HG03571 (cell line): ENCODE results near the gene MBNL1.

ENCODE experiments used
- ATAC-seq: cut with Tn5 transposase; IDR thresholded peaks from one replicate; pipeline ENCODE4 v1.9.1; 2021; ENCODE audit not compliant: unreplicated experiment

The MBNL1 gene

GRCh38 chr3:152271501-152272236 is 2.9 kb downstream of the MBNL1 start:
- no peak for ATAC-seq

DNA sequence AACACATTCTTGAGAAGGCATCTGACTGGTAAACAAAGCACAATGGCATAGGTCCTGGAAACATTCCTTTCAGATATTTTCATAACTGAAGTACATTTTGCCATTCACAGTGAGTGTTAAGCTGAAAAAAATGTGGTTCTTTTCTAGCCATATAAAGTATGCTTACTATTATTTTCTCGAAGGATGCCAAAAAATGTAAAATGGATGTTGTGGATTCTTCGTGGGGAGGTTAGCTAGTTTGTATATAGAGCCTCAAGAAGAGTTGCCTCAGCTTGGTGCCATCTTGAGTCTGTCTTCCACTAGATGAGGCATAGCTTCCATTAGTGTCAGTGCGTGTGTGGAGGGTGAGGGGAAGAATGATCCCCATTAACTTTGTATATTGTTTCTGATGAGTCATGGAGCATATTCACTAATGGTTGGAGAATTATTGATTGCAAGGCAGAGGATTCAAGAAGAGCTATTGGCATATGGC is 4.1 kb downstream of the MBNL1 start:
- no peak for ATAC-seq

DNA sequence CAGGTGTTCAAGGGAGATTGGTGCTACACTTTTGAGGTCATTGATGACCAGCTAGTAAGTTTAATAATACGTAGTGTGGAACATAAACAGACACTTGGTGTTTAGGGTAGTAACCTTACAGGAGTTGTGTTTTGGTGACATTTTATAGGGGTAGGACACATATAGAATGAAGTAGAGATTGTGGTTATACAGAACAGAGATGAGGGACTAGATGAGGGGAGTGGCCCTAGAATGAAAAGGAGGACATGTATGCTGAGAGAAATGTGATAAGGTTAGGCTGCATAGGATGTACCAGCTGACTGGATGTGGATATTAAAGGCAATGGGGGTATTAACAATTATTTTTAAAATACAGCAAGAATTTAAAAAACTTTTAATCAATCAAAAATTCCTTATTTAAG is 8.0 kb downstream of the MBNL1 start:
- ATAC-seq, result no peak

DNA sequence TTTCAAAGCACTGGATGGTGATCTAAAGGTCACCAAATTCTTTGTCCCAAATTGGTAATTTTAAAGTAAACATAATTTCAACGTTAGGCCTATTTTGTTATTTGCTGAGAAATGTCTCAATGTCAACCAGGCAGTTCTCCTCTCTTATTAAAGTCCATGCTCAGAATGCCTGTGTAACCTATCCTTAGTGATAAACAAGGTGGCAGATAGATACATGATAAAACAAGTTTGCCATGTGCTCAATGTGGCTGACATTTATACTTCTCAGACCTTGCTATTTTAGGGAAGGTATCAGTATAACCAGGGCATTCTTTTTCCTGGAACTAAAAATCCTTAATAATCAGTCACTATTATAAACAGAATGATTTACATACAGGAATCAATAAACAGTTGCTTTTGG is 8.5 kb downstream of the MBNL1 start:
- ATAC-seq, result no peak

DNA sequence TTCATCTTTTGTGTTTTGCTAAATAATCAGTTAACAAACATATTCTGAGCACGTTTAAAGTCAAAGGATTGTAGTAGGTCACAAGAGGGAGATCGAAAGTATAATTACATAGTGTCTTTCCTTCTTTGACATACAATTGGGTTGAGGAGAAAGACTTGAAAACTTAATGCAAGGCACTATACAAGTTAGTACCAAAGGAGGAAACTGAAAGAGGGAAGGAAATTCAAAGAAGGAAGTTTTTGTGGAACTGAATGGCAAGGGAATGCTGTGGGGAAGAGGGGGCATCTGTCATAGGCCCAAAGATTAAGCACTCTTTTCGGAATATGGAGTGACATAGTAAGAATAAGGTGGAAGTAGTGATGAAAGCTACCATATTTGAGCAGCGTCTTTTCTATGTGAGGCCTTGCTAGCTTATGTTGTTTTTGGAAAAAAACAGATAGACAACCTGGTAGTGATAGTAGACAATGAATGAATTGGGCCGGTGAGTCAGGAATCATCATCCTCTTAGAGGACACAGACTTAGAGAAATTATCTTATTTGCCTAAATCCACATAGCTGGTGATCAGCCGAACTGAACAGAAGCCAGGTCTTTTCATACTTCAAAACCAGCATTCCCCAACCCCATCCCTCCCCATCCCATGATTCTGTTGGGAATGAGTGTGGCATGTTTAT is 10.2 kb downstream of the MBNL1 start:
- no peak for ATAC-seq

DNA sequence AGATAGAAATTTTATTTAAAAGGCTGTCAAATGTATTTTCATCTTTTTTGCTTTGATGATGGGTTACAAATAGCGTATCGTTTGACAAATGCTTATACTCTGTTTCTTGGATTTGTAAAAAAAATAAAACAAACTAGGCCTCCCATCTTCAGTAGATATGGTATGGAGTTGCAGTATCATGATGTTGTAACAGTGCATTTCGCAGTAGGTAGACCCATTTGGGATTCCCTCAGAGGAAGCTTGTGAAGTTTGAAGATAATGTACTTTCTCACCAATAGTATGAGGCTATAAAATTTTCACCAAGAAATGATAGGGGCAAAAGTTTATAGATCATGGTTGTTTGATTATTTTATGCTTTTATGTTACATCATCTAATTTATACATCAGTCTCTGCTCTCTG is 10.8 kb downstream of the MBNL1 start:
- no peak for ATAC-seq

- no peak for ATAC-seq
Observed at GRCh38 chr3:152280539-152280938, 11.8 kb downstream of the MBNL1 start.

DNA sequence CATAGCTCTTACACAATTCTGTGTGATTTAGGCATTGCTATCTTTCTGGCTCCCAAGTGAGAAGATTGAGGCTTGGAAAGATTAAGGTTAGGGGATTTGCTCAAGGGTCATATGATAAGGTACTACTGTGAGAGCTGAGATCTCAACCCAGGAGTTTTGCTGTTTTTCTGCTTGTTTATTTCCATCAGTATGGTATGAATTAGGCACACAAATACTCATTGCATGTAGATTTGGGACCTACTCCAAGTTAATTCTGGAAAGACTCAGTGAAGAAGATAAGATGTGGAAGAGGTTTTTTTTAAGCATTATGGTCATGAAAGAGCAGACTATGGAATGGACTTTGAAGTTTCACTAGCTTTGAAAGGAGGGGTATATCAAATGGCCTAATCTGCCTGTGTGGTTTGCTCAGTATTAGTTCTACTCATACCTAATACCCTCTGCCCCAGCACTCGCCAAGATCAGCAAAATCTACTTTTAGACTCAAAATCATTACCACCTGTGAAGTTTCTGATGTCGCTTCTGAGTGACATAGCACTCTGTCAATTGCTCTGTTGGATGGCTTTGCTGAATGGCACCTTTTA is 12.5 kb downstream of the MBNL1 start:
- ATAC-seq, result peak; percentile 58

DNA sequence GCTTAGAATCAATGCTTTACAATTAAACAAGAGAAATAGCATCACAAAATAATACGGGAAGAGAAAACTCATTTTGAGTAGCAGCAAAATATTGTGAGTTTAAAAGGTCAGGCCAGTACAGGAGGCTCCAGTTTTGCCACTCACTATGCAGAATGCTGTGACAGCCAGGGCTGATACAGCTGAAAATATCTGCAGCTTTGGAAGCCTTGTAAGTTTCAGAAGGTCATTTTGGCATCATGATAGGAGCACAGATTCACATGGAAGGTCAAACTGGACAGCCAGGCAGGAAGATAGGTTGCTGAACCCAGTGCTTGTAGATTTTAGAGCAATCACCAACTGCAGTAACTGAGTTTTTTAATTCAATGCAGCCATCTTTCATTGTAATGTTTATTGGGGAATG is 14.1 kb downstream of the MBNL1 start:
- no peak for ATAC-seq

GRCh38 chr3:152283492-152284381 is 15.0 kb downstream of the MBNL1 start:
- no peak for ATAC-seq

GRCh38 chr3:152284906-152285305 is 16.2 kb downstream of the MBNL1 start:
- no peak for ATAC-seq

GRCh38 chr3:152285509-152285908 is 16.8 kb downstream of the MBNL1 start:
- no peak for ATAC-seq

DNA sequence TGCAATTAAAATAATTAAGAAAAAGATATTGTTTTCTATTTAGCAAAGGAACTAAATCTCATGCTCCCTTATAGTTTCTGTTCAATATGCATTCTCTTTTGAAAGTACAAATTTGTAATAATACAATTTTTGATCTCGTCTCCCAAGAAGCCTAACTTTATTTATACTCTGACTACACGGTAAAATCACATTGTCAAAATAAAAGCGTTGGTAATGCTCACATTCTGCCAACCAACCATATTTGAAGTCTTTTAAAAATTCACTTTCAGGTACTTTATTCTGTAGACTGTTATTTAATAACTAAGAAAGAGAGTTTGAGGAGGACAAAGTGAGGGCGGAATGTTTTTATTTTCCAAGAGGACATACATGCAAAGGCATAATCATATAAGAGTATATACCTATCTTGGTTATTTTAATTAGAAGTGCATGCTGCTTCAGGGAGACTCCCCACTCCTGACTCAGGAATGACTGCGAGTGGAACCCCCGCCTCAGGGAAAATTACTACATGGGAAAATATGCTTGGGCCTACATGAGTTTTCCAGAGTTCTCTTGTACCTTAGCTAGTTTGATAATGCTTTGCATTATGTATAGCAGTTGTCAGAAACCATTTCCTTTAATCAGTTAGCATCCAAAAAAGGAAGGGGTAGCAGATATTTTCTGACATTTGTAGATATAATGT is 19.3 kb downstream of the MBNL1 start:
- no peak for ATAC-seq

- ATAC-seq, result no peak
Observed at GRCh38 chr3:152288681-152289080, 20.0 kb downstream of the MBNL1 start.

GRCh38 chr3:152289708-152290107 is 21.0 kb downstream of the MBNL1 start:
- no peak for ATAC-seq

GRCh38 chr3:152290374-152290773 is 21.6 kb downstream of the MBNL1 start:
- ATAC-seq, result no peak

DNA sequence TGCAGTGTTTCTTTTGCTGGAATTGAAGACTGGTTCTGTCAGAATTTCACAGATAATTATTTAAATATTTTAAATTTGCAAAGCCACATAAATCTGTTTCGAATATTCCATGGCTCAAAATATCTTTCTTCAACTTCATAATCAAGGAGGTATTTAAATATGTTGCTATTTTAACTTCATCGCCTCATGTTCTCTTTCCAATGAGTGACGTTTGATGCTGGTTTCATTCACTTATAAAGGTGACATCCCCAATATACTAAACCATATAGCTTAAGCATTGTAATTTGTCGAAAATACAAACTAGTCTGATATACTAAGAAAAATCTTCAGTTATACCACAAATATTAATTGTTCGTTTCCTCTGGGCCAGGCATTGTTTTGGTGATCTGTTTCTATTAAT is 22.5 kb downstream of the MBNL1 start:
- no peak for ATAC-seq

DNA sequence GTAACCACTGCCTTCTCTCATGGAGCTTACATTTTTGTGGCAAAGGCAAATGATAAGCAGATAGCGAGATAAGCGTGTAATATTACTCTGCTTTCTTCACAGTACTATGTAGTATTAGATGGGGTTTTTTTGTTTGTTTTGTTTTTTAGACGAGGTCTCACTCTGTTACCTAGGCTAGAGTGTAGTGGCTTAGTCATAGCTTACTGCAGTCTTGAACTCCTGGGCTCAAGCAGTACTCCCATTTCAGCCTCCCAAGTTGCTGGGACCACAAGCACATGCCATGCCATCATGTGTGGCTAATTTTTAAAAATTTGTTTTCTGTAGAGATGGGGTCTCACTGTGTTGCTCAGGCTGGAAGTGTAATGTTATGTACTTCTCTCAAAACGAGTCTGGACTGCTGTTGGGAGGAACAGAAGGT is 22.9 kb downstream of the MBNL1 start:
- no peak for ATAC-seq

DNA sequence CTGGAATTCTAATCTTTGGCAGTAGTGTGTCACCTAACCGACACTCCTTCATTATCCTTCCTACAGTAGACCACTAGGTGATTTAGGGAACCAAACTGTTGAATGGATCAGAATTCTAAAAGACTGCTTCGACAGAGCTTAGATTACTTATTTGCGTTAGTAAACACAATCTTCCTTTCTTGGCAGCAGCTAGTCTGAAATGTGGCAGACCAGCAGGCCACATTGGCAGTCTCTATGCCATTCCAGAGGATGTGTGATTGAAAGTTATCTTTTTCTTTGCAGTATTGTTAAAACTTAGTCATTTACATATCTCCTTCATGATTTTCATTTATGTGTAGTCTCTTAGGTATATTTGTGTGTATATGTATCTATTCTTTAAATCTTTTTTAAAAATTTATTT is 23.6 kb downstream of the MBNL1 start:
- no peak for ATAC-seq

DNA sequence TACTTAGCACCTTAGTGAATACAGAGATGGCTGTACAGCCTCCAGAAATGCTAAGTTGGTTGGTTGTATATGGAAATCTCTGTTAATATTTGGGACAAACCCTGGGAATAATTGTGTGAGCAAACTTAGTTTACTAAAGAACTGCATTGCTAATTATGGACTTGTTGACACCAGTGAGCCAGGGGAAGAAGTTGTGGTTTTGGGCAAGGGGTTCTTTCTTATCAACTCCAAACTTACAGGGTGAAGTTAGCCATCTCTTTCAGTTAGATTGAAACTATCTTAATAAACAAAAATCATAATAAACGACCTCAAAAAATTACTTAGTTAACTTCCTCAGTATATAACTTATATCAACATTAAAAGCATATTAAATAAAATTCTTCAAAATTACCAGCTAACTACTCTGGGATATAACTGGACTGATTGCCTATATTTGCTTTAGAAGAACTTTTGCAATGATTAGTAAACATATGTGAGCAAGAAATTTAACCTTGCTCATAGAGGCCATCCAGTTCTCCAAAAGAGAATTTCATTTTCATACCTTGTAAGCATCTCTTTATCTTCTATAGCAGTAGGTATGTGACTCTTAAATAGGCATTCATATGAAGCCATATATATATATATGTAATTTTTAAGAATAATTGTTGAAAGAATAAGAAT is 24.7 kb downstream of the MBNL1 start:
- ATAC-seq, result no peak
